Fibroblast of skin of abdomen (primary cell): Measurements from ENCODE around the gene ECHS1. TPM values are rescaled to one million over a fixed set of nuclear protein-coding genes. Genes with fewer than 3 reads are reported as not detected.
"Not testable (repeated sequence)": the region's sequence is repeated elsewhere in the genome, so short reads cannot be mapped to it uniquely, and the experiment has no call there.

ENCODE experiments used
- DNase-seq: peaks from one replicate; pipeline ENCODE4 v3.0.0-alpha.2; 2013
- polyA plus RNA-seq, 2 experiments: library from polyadenylated mRNA; unstranded; fragments of 120-200 nt; gene quantifications; one replicate each; pipeline ENCODE4 v1.2.1, GENCODE V29; 2013; ENCODE audit not compliant: insufficient read length in 2 of 2

The ECHS1 gene
- polyA plus RNA-seq (2013, experiment 1 of 2; ENCODE audit: insufficient read length) = 79.5 TPM
- 83.3 TPM for polyA plus RNA-seq (2013, experiment 2 of 2; ENCODE audit: insufficient read length)

DNA sequence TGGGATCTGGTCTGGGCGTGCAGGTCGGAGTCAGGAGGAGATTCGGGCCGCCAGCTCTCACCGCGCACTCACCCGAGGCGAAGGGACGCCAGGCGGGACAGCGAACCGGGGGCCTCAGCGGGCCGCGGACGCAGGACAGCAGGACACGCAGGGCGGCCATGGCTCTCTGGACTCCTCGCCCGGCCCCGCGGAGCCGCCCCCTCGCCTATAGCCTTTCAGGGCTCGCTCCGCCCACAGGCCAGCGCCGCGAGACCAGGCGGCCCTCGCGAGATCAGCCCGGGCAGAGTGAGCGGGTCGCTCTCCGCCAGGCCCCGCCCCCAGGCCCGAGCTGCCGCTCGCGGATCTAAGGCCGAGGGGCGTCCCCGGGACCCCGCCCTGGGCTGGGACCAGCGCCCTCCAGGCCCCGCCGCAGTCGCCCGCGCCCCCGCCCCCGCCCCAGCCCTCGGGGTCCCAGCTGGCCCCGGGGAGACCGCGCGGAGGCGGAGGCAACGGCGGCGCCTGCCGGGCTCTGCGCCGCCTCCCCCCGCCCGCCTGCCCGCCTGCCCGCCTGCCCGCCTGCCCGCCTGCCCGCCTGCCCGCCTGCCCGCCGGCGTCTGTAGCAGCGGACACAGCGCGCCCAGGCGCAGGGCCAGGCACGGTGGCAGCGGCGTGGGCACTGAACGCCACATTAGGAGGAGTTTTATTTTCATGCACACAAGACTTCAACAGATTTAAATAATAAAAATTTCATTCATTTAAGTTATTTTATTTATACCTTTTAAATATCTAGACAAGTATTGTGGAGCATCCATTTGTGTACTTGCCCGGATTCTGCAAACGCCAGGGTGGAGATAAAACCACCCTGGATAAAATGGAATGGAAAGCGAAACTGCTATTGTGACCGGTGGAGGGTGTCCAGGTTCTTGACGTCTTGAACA, at the start of gene ECHS1:
Gene ECHS1 (minus strand): TSS at position 181 of the 917 bp plus-strand sequence. CDS start 21 bp downstream, at position 160.
- DNase-seq = peak; percentile 90

DNA sequence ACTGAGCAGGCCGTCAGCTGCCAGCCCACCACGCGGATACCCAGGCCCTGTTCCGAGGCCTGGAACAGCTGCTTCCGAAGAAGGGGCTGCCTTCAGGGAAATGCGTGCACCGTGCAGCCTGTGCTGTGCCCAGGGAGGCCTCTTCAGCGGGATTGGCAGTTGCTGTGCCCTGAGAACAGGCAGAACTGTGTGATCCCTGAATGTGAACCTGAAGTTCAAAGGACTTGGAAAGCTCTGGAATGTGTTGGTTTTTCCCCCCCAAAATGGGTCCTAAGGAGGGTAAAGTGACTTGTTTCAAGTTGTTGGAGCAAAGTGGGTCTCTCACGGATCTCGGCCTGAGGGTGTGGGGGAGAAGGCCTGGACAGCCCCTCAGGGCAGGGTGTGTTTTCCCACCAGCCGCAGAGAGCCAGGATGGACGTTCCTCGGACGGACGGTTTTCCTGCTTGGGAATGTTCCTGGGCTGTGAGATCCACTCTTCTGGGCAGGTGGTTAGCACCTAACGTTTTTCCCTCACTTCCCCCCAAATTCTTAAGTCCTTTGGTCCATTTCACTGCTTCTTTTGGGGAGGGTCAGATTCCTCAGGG, 49.2 kb upstream of the ECHS1 start:
- DNase-seq = no peak

DNA sequence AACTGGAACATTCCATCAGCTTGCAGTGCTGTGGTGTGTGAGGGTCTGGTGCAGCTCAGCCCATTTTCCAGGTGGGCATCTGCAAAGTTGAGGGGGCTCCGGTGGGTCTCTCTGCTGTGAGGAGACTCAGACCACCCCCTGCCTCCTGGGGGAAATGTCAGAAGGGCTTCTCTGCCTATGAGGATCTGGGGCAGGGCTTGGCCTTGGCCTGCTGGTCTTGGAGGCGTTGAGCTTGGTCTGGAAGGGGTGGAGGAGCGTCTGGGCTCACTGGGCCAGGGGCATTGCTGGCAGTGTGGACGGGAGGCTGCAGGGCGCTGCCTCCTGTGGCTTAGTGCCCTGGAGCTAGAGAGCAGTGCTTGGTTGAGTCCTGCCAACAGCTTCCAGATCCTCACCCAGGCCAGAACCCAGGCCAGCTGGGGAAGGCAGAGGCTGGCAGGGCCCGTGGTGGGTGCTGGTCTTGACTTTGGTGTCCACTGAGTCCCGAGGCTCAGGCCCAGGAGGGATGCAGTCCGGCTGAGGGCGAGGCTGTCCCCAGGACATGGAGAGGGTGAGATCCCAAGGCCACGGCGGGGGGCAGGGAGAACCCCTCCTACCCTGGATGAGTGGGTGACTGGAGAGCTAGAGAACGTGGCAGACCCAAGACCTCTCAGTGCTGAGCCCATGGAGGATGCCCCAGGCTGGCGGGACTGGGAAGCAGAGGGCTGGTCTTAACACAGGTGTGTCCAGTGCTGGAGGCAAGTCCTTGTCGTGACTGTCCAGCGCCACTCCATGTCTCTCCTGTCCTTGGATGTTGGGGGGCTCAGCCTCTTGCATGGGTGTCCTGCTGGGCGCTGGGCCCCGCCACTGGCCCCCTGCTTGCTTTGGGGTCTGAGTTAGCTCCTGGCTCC, 48.4 kb upstream of the ECHS1 start:
- DNase-seq = no peak

DNA sequence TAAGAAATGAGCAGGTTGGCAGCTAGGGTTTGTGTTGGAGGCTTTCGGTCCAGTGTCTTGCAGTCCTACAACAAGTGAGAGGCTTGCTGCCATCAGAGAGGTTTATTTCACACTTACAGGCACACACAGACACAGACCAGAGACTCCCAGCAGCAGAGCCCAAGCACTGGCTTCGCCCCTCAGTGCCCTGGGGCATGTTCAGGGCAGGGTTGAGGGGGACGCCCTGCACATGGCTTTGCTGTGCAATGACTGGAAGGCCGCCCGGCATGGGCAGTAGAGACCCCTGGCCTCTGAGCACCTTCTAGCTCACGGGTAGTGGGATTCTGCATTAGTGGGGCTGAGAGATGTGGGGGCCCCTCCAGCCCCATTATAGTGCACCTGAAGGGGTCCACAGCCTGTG, 47.4 kb upstream of the ECHS1 start:
- DNase-seq = no peak

DNA sequence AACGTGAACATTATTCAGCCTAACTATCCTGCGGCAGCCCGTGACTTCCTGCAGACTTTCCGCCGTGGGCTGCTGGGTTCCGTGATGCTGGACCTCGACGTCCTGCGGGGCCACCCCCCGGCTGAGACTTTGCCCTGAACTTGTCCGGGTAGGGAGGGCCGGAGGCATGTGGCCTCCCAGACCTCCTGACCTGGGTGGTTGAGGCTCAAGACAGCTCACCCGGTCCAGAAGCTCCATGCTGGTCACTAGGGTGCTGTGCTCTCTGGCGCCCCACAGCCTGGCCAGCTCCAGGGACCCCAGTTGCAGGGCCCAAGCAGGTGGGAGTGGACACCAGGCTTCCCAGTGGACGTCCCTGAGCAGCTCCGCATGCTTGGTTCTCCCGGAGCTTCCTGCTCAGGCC, 46.9 kb upstream of the ECHS1 start:
- no peak for DNase-seq

DNA sequence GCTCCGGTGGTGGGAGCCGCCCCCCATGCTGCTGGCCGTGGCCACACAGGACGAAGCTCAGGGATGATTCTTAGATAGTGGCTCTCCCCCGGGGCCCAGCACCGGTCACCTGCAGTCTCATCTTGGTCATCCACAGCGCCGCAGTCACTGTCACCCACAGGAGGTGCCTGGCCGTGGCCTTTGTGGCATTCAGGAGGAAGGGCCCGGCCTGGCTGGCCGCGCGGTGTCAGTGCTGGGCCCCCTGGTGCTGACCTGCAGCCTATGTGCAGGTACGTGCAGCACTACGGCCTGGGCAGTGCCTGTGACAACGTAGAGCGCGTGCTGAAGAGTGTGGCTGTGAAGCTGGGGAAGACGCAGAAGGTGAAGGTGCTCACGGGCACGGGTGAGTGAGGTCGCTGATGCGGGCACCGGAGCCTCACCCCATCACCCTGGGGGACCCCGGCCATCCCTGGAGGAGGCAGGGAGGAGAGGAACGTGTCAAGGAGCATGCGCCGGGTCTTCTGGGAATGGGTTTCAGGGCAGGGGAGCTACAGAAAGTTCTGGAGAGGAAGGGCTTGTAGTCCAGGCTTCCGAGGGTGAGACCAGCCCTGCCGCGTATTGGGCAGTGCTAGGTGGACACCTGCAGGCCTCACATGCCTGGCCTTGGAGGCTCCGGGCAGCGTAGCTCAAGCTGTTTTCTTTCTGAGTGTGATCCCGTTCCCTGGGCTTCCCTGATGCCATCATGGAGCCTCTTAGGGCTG, 46.2 kb upstream of the ECHS1 start:
- no peak for DNase-seq

DNA sequence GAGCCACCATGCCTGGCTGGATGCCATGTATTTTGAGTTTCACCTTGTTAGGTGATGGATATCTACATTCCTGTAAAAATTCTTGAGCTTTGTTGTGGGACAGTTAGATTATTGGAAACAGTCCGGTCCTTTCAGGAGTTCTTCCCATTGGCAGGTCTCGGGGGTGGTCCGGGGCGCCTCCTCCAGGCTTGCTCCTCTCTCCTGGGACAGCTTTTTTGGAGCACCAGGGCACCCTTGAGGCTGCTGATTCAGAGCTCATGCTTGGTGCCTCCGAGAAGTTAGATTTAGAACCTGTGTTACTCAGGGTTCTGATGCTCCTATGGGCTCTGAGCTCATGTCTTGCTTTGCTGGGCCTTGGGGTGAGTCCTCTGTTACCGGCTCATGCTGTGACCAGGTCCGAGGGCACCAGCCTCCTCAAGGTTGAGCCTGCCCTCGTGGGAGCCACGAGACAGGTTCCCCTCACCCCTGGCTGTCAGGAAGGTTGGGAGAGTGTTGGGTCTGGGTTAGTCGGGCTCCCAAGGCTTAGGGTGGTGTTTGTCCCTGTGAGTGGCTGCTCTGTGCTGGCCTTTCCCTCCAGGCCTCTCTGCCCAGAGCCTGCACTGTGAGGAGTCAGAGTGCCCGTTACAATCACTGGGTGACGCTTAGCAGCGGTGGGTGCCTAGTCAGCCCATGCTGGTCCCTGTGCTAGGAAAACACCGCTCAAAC, 45.3 kb upstream of the ECHS1 start:
- no peak for DNase-seq

DNA sequence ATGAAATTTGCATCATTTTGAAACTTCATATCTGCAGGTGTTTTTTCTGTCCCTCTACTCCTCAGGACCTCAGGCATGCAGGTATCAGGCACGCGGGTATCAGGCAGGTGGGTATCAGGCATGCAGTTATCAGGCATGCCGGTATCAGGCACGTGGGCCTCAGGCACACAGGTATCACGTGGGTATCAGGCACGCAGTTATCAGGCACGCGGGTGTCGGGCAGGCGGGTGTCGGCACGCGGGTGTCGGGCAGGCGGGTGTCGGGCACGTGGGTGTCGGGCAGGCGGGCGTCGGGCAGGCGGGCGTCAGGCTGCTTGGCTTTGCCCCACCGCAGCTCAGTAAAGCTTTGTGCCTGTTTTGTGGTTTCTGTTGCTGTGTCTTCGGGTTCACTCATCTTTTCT, 42.6 kb upstream of the ECHS1 start:
- DNase-seq = no peak

DNA sequence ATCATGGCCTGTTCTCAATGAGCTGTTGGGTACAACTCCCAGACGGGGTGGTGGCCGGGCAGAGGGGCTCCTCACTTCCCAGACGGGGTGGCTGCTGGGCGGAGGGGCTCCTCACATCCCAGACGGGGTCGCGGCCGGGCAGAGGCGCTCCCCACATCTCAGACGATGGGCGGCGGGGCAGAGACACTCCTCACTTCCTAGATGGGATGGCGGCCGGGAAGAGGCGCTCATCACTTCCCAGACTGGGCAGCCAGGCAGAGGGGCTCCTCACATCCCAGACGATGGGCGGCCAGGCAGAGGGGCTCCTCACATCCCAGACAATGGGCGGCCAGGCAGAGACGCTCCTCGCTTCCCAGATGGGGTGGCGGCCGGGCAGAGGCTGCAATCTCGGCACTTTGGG, 41.2 kb upstream of the ECHS1 start:
- DNase-seq = not testable (repeated sequence)

DNA sequence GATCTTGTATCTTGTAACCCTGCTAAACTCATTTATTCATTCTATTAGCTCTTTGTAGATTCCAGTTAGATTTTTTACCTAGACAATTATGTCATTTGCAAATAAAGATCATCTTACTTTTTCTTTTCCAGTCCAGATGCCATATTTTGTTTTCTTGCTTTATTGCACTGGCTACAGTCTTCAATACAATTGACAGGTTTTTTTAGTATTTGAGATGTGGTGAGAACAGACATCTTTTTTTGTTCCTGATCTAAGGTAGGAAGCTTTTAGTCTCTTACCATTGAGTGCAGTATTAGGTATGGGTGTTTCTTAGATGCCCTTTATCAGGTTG, 39.2 kb upstream of the ECHS1 start:
- no peak for DNase-seq

DNA sequence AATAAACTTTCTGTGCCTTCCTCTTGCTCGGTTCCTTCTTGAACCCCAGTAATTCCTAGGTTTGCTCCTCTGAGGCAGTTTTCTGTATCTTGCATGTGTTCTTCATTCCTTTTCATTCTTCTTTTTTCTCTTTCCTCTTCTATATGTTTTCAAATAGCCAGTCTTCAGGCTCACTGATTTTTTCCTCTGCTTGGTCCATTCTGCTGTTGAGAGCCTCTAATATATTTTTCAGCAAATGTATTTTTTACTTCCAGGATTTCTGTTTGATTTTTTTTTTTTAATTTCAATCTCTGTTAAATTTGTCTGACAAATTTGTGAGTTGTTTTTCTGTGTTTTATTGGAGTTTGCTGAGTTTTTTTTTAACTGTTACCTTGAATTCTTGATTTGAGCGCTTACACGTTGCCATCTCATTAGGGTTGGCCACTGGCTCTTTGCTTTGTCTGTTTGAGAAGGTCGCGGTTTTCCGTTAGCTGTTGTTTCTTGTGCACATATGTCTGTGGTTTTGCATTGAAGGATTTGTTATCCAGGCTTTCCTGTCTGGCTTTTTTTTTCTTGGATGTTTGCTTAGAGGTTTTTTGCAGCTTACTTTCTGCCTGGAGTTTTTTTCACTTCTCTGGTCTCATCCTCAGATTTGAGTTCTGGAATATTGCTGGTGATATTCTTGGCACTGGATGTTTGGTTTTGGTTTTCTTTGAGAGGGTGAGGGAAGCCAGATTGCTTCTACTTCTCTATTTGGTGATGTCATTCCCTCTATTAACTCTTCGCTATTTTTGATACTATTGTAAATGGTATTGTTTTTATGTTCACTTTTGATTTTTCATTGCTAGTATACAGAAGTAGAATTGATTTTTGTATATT, 38.6 kb upstream of the ECHS1 start:
- no peak for DNase-seq

DNA sequence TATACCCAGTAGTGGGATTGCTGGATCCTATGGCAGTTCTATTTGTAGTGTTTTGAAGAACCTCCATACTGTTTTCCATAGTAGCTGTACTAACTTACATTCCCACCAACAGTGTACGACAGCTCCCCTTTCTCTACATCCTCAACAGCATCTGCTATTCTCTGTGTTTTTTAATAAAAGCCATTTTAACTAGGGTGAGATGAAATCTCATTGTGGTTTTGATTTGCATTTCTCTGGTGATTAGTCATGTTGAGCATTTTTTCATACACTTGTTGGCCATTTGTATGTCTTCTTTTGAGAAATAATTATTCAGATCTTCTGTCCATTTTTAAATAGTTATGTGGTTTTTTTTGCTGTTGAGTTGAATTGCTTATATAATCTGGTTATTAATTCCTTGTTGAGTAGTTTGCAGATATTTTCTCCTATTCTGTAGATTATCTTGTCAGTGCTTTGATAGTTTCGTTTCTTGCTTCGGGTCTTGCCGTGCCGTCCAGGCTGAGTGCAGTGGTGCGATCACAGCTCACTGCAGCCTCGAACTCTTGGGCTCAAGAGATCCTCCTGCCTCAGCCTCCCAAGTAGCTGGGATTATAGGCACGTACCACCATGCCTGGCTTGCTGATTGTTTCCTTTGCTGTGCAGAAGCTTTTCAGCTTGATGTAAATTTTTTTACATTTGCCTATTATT, 32.8 kb upstream of the ECHS1 start:
- DNase-seq = peak; percentile 68

DNA sequence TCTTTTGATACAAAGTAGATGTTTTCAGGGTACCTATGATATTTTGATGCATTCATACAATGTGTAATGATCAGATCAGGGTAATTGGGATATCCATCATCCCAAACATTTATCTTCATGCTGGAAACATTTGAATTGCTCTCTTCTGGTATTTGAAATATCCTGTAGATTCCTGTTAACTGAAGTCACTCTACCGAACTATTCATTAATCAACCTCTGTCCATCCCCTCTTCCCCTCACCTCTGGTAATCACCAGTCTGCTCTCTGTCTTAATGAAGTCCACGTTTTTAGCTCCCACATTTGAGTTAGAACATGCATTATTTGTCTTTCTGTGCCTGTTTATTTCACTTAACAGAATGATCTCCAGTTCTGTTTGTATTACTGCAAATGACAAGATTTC, 32.1 kb upstream of the ECHS1 start:
- peak; percentile 53 for DNase-seq

DNA sequence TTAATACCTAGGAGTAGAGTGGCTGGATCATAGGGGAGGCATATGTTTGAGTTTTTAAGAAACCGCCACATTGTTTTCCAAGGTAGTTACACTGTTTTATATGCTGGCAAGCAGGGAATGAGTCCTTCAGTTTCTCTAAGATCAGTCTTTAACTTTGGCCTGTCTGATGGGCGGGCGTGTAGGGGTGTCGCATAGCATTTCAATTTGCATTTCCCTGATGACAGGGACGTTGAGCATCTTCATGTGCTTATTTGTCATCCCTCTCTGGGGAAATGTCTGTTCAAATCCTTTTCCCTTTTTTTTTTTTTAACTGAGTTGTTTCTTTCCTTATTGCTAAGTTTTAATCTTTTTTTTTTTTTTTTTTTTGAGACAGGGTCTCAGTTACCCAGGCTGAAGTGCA, 30.6 kb upstream of the ECHS1 start:
- no peak for DNase-seq

DNA sequence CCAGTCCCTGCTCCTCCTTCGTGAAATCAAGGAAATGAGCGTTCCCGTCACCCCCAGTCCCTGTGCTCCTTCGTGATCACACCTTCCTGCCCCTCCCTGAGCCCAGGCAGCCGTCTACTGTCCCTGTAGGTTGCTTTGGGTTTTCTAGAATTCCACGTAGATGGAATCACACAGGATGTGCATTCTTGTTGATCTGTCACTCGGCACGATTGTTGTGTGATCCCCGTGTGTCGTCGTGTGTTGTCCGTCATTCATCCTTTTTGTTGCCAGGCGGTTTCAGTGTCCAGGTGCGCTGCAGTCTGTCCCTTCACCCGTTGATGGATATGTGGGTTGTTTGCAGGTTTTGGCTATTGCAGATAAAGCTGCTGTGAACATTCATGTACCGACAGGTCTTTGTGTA, 30.2 kb upstream of the ECHS1 start:
- DNase-seq = no peak

DNA sequence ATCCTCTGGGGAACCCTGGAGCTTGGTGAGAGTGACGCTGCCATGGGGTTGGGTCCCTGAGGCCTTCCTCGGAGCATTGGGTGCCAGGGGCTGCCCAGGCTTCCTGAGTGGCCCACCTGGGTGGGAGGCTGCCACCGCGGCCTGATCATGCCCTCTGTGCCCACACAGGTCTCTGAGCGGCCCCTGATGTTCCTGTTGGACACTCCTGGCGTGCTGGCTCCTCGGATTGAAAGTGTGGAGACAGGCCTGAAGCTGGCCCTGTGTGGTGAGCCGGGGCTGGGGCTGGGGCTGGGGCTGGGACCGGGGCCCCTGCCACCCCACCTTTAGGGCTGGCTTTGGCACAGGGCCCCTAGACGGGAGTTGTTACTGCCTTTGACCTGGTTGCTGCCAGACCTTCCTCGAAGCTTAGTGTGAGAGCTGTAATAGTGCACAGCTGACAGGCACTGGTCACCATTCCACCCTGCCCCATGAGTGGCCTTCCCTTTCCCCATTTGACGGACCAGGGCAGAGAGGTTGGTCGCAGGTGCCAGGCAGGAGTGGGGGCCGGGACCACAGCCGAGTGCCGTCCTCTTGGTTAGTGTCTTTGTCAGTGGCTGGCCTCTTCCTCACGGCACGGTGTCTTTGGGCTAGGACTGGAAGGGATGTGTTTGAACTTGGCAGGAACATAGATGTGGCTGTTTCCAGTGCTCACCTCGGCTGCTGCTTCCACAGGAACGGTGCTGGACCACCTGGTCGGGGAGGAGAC, 29.0 kb upstream of the ECHS1 start:
- no peak for DNase-seq

DNA sequence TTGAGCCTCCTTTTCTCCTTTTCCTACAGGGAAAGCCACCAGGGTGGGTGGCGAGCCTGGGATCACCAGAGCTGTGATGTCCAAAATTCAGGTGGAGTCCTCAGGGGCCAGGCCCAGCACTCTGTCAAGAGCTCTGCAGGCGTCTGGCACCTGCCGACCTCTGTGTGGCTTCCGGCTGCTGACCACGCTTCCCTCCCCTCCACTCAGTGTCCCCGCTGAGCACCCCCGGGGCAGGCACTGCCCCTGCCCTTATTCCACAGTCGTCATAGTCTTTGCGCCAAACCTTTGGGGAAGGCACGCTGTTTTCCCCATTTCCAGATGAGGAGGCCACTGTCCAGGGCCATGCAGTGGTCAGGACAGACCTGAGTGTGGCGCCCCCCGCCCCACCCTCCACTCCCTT, 28.3 kb upstream of the ECHS1 start:
- DNase-seq = no peak

DNA sequence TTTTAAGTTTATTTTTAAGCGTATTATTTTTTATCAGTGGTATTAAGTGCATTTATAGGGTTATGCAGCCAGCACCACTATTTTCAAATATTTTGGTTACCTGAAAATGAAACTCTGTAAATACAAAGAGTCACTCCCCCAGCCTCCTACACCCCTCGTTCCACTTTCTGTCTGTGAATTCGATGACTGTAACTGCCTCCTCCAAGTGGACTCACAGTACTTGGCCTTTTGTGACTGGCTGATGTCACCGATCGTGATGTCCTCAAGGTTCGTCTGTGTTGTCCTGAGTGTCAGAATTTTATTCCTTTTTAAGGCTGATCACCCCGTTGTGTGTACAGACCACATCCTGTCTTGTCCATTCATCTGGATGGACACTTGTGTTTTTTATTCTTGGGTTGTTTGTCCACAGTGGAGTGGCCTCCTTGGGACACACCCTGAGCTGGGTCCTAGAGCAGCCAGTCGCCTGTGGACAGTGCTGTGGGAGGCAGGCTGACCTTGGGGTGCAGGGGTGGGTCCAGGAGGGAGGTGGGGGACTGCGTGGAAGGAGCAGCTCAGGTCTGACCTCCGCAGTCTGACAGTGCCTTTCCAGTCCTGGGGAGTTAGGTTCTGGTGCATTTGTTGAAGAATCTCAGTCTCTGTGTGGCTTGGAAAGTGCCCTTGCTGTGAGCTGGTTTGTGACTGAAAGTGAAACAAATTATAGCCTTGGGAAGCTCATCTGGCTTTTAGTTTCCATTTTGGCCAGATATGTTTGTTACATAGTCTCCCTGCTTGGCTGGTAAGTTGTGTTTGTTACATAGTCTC, 27.7 kb upstream of the ECHS1 start:
- DNase-seq = no peak
